KMS-11 (cell line): ENCODE results near the gene ZDHHC9.

Source experiments
- H2AFZ ChIP-seq: fragments of 200-600 bp; sonication (generic); 2 replicates; pipeline ENCODE4 v1.6.1; 2016; ENCODE audit warnings: antibody characterized with exemption, mixed run types, low read depth
- H3K27ac ChIP-seq: fragments of 200-600 bp; sonication (generic); 2 replicates; pipeline ENCODE4 v1.6.1; 2016; ENCODE audit warnings: mild to moderate bottlenecking, mixed run types
- H3K27me3 ChIP-seq: fragments of 200-600 bp; sonication (generic); 2 replicates; pipeline ENCODE4 v1.6.1; 2017; ENCODE audit warnings: mild to moderate bottlenecking, low read depth, mixed run types, moderate library complexity; ENCODE audit not compliant: insufficient read depth
- H3K36me3 ChIP-seq: fragments of 200-600 bp; sonication (generic); 2 replicates; pipeline ENCODE4 v1.6.1; 2017; ENCODE audit warnings: mild to moderate bottlenecking, mixed run types; ENCODE audit not compliant: insufficient read depth
- H3K4me1 ChIP-seq: fragments of 200-600 bp; sonication (generic); 2 replicates; pipeline ENCODE4 v1.6.1; 2016; ENCODE audit warnings: mild to moderate bottlenecking, low read depth, mixed run types; ENCODE audit not compliant: poor library complexity, severe bottlenecking
- H3K4me2 ChIP-seq: fragments of 200-600 bp; sonication (generic); 2 replicates; pipeline ENCODE4 v1.7.0; 2016; ENCODE audit warnings: mild to moderate bottlenecking, mixed run types
- H3K4me3 ChIP-seq: fragments of 200-600 bp; sonication (generic); IDR thresholded peaks from 2 replicates; pipeline ENCODE4 v1.6.1; 2017; ENCODE audit warnings: low read depth, low read length, mixed read lengths; ENCODE audit not compliant: insufficient read depth
- H3K79me2 ChIP-seq: fragments of 200-600 bp; sonication (generic); 2 replicates; pipeline ENCODE4 v1.6.1; 2016; ENCODE audit warnings: low read depth, mixed run types; ENCODE audit not compliant: insufficient read depth
- H3K9ac ChIP-seq: fragments of 200-600 bp; sonication (generic); 2 replicates; pipeline ENCODE4 v1.6.1; 2016; ENCODE audit warnings: mild to moderate bottlenecking, mixed run types
- H4K20me1 ChIP-seq: fragments of 200-600 bp; sonication (generic); 2 replicates; pipeline ENCODE4 v1.6.1; 2016; ENCODE audit warnings: mild to moderate bottlenecking, mixed run types; ENCODE audit not compliant: insufficient read depth
- CTCF ChIP-seq: fragments of 200-600 bp; sonication (generic); conservative IDR thresholded peaks from 2 replicates; pipeline ENCODE4 v1.6.1; 2017; ENCODE audit warnings: low read depth, mild to moderate bottlenecking, antibody characterized with exemption, low read length, moderate library complexity, mixed read lengths

The ZDHHC9 gene

GRCh38 chrX:129824620-129825019 lies 19.1 kb downstream of the ZDHHC9 start:
- H3K4me2 ChIP-seq = no peak overlapping the region
- no peaks in the 10 kb centered on the region for H3K36me3 ChIP-seq
- H3K4me1 ChIP-seq = peaks cover 21% of the 10 kb centered on the region
- no peak overlapping the region for H2AFZ ChIP-seq
- no peak for TF ChIP-seq CTCF
- no peak overlapping the region for H3K27ac ChIP-seq
- no peaks in the 10 kb centered on the region for H3K27me3 ChIP-seq
- H4K20me1 ChIP-seq = no peaks in the 10 kb centered on the region
- no peaks in the 10 kb centered on the region for H3K79me2 ChIP-seq
- no peak overlapping the region for H3K9ac ChIP-seq
- no peak overlapping the region for H3K4me3 ChIP-seq

- Histone ChIP-seq H3K36me3 (no peaks in the 10 kb centered on the region), H3K9ac (no peak overlapping the region), H2AFZ (no peak overlapping the region), H3K4me1 (peaks cover 21% of the 10 kb centered on the region), H3K27me3 (no peaks in the 10 kb centered on the region), H3K27ac (peak overlapping the region; percentile 8; the same call in 1 of the 2 replicates), H3K4me2 (peak overlapping the region; percentile 39), H3K79me2 (no peaks in the 10 kb centered on the region), H4K20me1 (no peaks in the 10 kb centered on the region), H3K4me3 (no peak overlapping the region)
- 0 out of 2 replicates have a peak, but pooled peaks have one; percentile 34 for TF ChIP-seq CTCF
Observed at GRCh38 chrX:129823522-129823921, 20.2 kb downstream of the ZDHHC9 start.

GRCh38 chrX:129823115-129823514 lies 20.6 kb downstream of the ZDHHC9 start:
- Histone ChIP-seq H3K4me2 (peak overlapping the region; percentile 39; the same call in 1 of the 2 replicates), H3K36me3 (no peaks in the 10 kb centered on the region), H3K27ac (no peak overlapping the region), H2AFZ (no peak overlapping the region), H3K27me3 (no peaks in the 10 kb centered on the region), H3K4me3 (no peak overlapping the region), H3K9ac (no peak overlapping the region), H3K79me2 (no peaks in the 10 kb centered on the region), H4K20me1 (no peaks in the 10 kb centered on the region), H3K4me1 (peaks cover 21% of the 10 kb centered on the region)
- TF ChIP-seq CTCF = peak; percentile 74

- H3K9ac ChIP-seq = no peak overlapping the region
- no peak overlapping the region for H3K27ac ChIP-seq
- no peak for TF ChIP-seq CTCF
- peaks cover 3% of the 10 kb centered on the region for H3K4me1 ChIP-seq
- no peak overlapping the region for H3K4me3 ChIP-seq
- no peak overlapping the region for H2AFZ ChIP-seq
- H4K20me1 ChIP-seq = no peaks in the 10 kb centered on the region
- H3K36me3 ChIP-seq = no peaks in the 10 kb centered on the region
- H3K4me2 ChIP-seq = no peak overlapping the region
- H3K27me3 ChIP-seq = no peaks in the 10 kb centered on the region
- H3K79me2 ChIP-seq = no peaks in the 10 kb centered on the region
Observed at GRCh38 chrX:129818123-129818522, 25.6 kb downstream of the ZDHHC9 start.
